ENCODE measurements around the gene CCSER1.

DNA sequence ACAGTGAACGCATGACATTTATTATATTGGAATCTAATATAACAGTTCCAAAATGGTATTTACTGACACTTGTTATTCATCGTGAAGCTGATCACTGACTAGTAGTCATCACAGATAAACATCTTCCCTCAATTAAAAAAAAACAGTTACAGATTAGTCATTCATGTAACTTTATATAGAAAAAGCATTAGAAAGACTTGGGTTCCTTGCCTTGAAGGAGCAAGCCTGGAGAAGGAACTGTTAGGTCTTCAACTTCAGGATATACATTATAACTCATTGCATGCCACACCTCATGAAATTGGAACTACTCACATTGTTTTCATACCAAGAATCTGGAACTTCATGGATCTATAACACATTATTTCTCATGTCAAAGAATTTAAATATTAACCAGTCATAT is 317.7 kb downstream of the CCSER1 start:
- TF ChIP-seq, protein P1, sequence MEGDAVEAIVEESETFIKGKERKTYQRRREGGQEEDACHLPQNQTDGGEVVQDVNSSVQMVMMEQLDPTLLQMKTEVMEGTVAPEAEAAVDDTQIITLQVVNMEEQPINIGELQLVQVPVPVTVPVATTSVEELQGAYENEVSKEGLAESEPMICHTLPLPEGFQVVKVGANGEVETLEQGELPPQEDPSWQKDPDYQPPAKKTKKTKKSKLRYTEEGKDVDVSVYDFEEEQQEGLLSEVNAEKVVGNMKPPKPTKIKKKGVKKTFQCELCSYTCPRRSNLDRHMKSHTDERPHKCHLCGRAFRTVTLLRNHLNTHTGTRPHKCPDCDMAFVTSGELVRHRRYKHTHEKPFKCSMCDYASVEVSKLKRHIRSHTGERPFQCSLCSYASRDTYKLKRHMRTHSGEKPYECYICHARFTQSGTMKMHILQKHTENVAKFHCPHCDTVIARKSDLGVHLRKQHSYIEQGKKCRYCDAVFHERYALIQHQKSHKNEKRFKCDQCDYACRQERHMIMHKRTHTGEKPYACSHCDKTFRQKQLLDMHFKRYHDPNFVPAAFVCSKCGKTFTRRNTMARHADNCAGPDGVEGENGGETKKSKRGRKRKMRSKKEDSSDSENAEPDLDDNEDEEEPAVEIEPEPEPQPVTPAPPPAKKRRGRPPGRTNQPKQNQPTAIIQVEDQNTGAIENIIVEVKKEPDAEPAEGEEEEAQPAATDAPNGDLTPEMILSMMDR (IDR thresholded peaks at IDR 0.05) = no peak
- TF ChIP-seq POLR2AphosphoS5 (IDR thresholded peaks at IDR 0.05; ENCODE audit: low read depth, low read length) (no peak), TCF7L2 (IDR thresholded peaks at IDR 0.05; ENCODE audit: low read depth, low read length) (no peak)
- TF ChIP-seq, protein P2, sequence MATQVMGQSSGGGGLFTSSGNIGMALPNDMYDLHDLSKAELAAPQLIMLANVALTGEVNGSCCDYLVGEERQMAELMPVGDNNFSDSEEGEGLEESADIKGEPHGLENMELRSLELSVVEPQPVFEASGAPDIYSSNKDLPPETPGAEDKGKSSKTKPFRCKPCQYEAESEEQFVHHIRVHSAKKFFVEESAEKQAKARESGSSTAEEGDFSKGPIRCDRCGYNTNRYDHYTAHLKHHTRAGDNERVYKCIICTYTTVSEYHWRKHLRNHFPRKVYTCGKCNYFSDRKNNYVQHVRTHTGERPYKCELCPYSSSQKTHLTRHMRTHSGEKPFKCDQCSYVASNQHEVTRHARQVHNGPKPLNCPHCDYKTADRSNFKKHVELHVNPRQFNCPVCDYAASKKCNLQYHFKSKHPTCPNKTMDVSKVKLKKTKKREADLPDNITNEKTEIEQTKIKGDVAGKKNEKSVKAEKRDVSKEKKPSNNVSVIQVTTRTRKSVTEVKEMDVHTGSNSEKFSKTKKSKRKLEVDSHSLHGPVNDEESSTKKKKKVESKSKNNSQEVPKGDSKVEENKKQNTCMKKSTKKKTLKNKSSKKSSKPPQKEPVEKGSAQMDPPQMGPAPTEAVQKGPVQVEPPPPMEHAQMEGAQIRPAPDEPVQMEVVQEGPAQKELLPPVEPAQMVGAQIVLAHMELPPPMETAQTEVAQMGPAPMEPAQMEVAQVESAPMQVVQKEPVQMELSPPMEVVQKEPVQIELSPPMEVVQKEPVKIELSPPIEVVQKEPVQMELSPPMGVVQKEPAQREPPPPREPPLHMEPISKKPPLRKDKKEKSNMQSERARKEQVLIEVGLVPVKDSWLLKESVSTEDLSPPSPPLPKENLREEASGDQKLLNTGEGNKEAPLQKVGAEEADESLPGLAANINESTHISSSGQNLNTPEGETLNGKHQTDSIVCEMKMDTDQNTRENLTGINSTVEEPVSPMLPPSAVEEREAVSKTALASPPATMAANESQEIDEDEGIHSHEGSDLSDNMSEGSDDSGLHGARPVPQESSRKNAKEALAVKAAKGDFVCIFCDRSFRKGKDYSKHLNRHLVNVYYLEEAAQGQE (IDR thresholded peaks at IDR 0.05; ENCODE audit: insufficient read depth in 1 of 2, low read depth in 2 of 2, low read length in 1 of 2) = no peak
